Skeletal muscle tissue (tissue), 4 donors: ENCODE results near the gene ZBTB16. TPM values are rescaled to one million over a fixed set of nuclear protein-coding genes. Genes with fewer than 3 reads are reported as not detected.

Experiments
- H3K27ac ChIP-seq: one replicate; pipeline ENCODE4 v1.7.0; 2013; ENCODE audit warnings: mild to moderate bottlenecking, low read depth, low read length, inconsistent platforms
- H3K27me3 ChIP-seq, 3 donors: one replicate each; pipeline ENCODE4 v1.7.0; 2013; ENCODE audit warnings: low read length in 3 of 3; ENCODE audit not compliant: control insufficient read depth in 3 of 3, insufficient read depth in 3 of 3
- H3K36me3 ChIP-seq, 3 donors: one replicate each; pipeline ENCODE4 v1.7.0; 2013; ENCODE audit warnings: low read length in 3 of 3; ENCODE audit not compliant: control insufficient read depth in 3 of 3, insufficient read depth in 3 of 3
- H3K4me1 ChIP-seq, 3 donors: one replicate each; pipeline ENCODE4 v1.7.0; 2013; ENCODE audit warnings: low read length in 3 of 3, mild to moderate bottlenecking in 3 of 3; ENCODE audit not compliant: control insufficient read depth in 3 of 3, insufficient read depth in 3 of 3
- H3K4me3 ChIP-seq, 3 donors: one replicate each; pipeline ENCODE4 v1.7.0; 2013; ENCODE audit warnings: low read length in 3 of 3
- H3K9ac ChIP-seq, 3 donors: one replicate each; pipeline ENCODE4 v1.7.0; 2013; ENCODE audit warnings: low read length in 3 of 3, mild to moderate bottlenecking in 3 of 3, moderate library complexity in 2 of 3, low read depth in 1 of 3
- H3K9me3 ChIP-seq, 3 donors: one replicate each; pipeline ENCODE4 v1.7.0; 2013; ENCODE audit warnings: low read length in 3 of 3; ENCODE audit not compliant: control insufficient read depth in 3 of 3
- total RNA-seq: library from RNA; depleted of rRNA; stranded (reverse); fragments of >200 nt; gene quantifications from one replicate; pipeline ENCODE4 v1.2.3, GENCODE V29; 2014
- donor health status: Osteomylitis.

Gene ZBTB16
- total RNA-seq, 1 donor from 2014 or later = 6.8 TPM

GRCh38 chr11:114078423-114078822 is 18.9 kb downstream of the ZBTB16 start:
- peak overlapping the region in 1 of 3 donors; percentile 9 for H3K4me3 ChIP-seq
- H3K27ac ChIP-seq = peak overlapping the region; percentile 96
- peak overlapping the region; percentile 52 to 77 (median 65) for H3K9ac ChIP-seq
- H3K36me3 ChIP-seq = peaks cover 0 to 13% (median 2%) of the 10 kb centered on the region in 3 donors
- H3K9me3 ChIP-seq = no peaks in the 10 kb centered on the region
- peaks cover 91 to 97% (median 94%) of the 10 kb centered on the region in 3 donors for H3K4me1 ChIP-seq
- H3K27me3 ChIP-seq = no peaks in the 10 kb centered on the region

- H3K36me3 ChIP-seq = peaks cover 0 to 9% (median 2%) of the 10 kb centered on the region in 3 donors
Observed at GRCh38 chr11:114079511-114080065, 20.1 kb downstream of the ZBTB16 start.

GRCh38 chr11:114080219-114080618 is 20.7 kb downstream of the ZBTB16 start:
- Histone ChIP-seq H3K9me3 (no peaks in the 10 kb centered on the region), H3K36me3 (peaks cover 0 to 9% (median 2%) of the 10 kb centered on the region in 3 donors), H3K9ac (peak overlapping the region in 2 of 3 donors; percentile 77 to 78), H3K4me1 (peaks cover 90 to 97% (median 94%) of the 10 kb centered on the region in 3 donors), H3K4me3 (peak overlapping the region in 1 of 3 donors; percentile 38), H3K27ac (peak overlapping the region; percentile 96), H3K27me3 (no peaks in the 10 kb centered on the region)

More at GRCh38 chr11:114079511-114080065, 20.1 kb downstream of the ZBTB16 start:
- peak overlapping the region; percentile 52 to 78 (median 77) for H3K9ac ChIP-seq
- no peaks in the 10 kb centered on the region for H3K9me3 ChIP-seq
- H3K27ac ChIP-seq = peak overlapping the region; percentile 96
- H3K27me3 ChIP-seq = no peaks in the 10 kb centered on the region
- H3K4me3 ChIP-seq = peak overlapping the region; percentile 16 to 38 (median 33)
- peaks cover 90 to 97% (median 94%) of the 10 kb centered on the region in 3 donors for H3K4me1 ChIP-seq

GRCh38 chr11:114080769-114081168 is 21.3 kb downstream of the ZBTB16 start:
- H3K36me3 ChIP-seq = peaks cover 0 to 9% (median 2%) of the 10 kb centered on the region in 3 donors
- H3K4me1 ChIP-seq = peaks cover 92 to 99% (median 97%) of the 10 kb centered on the region in 3 donors
- peak overlapping the region; percentile 96 for H3K27ac ChIP-seq
- peak overlapping the region in 1 of 3 donors; percentile 16 for H3K4me3 ChIP-seq
- H3K27me3 ChIP-seq = no peaks in the 10 kb centered on the region
- no peaks in the 10 kb centered on the region for H3K9me3 ChIP-seq
- peak overlapping the region in 2 of 3 donors; percentile 60 to 70 for H3K9ac ChIP-seq

GRCh38 chr11:114081641-114082414 is 22.3 kb downstream of the ZBTB16 start:
- Histone ChIP-seq H3K36me3 (peaks cover 0 to 10% (median 2%) of the 10 kb centered on the region in 3 donors), H3K4me1 (peaks cover 93 to 99% (median 98%) of the 10 kb centered on the region in 3 donors), H3K27ac (peak overlapping the region; percentile 96), H3K9ac (peak overlapping the region in 1 of 3 donors; percentile 70), H3K27me3 (no peaks in the 10 kb centered on the region), H3K9me3 (no peaks in the 10 kb centered on the region), H3K4me3 (no peak overlapping the region)

GRCh38 chr11:114082415-114082748 is 22.9 kb downstream of the ZBTB16 start:
- H3K27me3 ChIP-seq = no peaks in the 10 kb centered on the region
- H3K9me3 ChIP-seq = no peaks in the 10 kb centered on the region
- H3K36me3 ChIP-seq = peaks cover 2 to 9% (median 4%) of the 10 kb centered on the region in 3 donors
- H3K9ac ChIP-seq = peak overlapping the region in 2 of 3 donors; percentile 58 to 61
- peaks cover 92 to 99% (median 98%) of the 10 kb centered on the region in 3 donors for H3K4me1 ChIP-seq
- H3K4me3 ChIP-seq = peak overlapping the region in 1 of 3 donors; percentile 41
- H3K27ac ChIP-seq = peak overlapping the region; percentile 96

- peaks cover 6 to 8% (median 6%) of the 10 kb centered on the region in 3 donors for H3K36me3 ChIP-seq
- peak overlapping the region; percentile 96 for H3K27ac ChIP-seq
- no peaks in the 10 kb centered on the region for H3K9me3 ChIP-seq
- H3K27me3 ChIP-seq = no peaks in the 10 kb centered on the region
- H3K4me3 ChIP-seq = peak overlapping the region in 1 of 3 donors; percentile 29
- peaks cover 92 to 99% (median 98%) of the 10 kb centered on the region in 3 donors for H3K4me1 ChIP-seq
- H3K9ac ChIP-seq = peak overlapping the region in 2 of 3 donors; percentile 58 to 61
Observed at GRCh38 chr11:114082767-114083181, 23.3 kb downstream of the ZBTB16 start.

GRCh38 chr11:114083391-114084252 is 24.1 kb downstream of the ZBTB16 start:
- Histone ChIP-seq H3K36me3 (peaks cover 2 to 6% (median 6%) of the 10 kb centered on the region in 3 donors), H3K4me3 (no peak overlapping the region), H3K9me3 (no peaks in the 10 kb centered on the region), H3K4me1 (peaks cover 91 to 99% (median 98%) of the 10 kb centered on the region in 3 donors), H3K27ac (peak overlapping the region; percentile 96), H3K27me3 (no peaks in the 10 kb centered on the region), H3K9ac (peak overlapping the region in 2 of 3 donors; percentile 58 to 64)

- Histone ChIP-seq H3K36me3 (peaks cover 2 to 6% (median 6%) of the 10 kb centered on the region in 3 donors), H3K27ac (peak overlapping the region; percentile 96), H3K9ac (peak overlapping the region in 1 of 3 donors; percentile 25), H3K27me3 (no peaks in the 10 kb centered on the region), H3K4me1 (peaks cover 91 to 99% (median 98%) of the 10 kb centered on the region in 3 donors), H3K9me3 (no peaks in the 10 kb centered on the region), H3K4me3 (no peak overlapping the region)
Observed at GRCh38 chr11:114084414-114084813, 24.9 kb downstream of the ZBTB16 start.
